Measurements from ENCODE around the gene SPRR3. TPM values are rescaled to one million over a fixed set of nuclear protein-coding genes. Genes with fewer than 3 reads are reported as not detected.

SPRR3 gene
- total RNA-seq, 2 experiments from 2014 or later, result not detected

GRCh38 chr1:152965853-152966252 lies 35.7 kb upstream of the SPRR3 start:
- TF ChIP-seq, protein P1, sequence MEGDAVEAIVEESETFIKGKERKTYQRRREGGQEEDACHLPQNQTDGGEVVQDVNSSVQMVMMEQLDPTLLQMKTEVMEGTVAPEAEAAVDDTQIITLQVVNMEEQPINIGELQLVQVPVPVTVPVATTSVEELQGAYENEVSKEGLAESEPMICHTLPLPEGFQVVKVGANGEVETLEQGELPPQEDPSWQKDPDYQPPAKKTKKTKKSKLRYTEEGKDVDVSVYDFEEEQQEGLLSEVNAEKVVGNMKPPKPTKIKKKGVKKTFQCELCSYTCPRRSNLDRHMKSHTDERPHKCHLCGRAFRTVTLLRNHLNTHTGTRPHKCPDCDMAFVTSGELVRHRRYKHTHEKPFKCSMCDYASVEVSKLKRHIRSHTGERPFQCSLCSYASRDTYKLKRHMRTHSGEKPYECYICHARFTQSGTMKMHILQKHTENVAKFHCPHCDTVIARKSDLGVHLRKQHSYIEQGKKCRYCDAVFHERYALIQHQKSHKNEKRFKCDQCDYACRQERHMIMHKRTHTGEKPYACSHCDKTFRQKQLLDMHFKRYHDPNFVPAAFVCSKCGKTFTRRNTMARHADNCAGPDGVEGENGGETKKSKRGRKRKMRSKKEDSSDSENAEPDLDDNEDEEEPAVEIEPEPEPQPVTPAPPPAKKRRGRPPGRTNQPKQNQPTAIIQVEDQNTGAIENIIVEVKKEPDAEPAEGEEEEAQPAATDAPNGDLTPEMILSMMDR (IDR thresholded peaks at IDR 0.05), result no peak
- no peaks in the 10 kb centered on the region for H3K36me3 Mint-ChIP-seq (ENCODE audit: low read depth)
- ChIA-PET POLR2A (no interaction called here), CTCF (no interaction called here)
- no peaks in the 10 kb centered on the region for H3K9me3 Mint-ChIP-seq
- ATAC-seq (no peak), DNase-seq (no peak)
- intact Hi-C loops (cut with micrococcal nuclease), result no loop called here
- H3K27ac Mint-ChIP-seq, result no peak overlapping the region
- H3K4me3 Mint-ChIP-seq, result no peak overlapping the region
- H3K4me1 Mint-ChIP-seq (ENCODE audit: low read depth), result no peaks in the 10 kb centered on the region
- peaks cover 7% of the 10 kb centered on the region for H3K27me3 Mint-ChIP-seq

DNA sequence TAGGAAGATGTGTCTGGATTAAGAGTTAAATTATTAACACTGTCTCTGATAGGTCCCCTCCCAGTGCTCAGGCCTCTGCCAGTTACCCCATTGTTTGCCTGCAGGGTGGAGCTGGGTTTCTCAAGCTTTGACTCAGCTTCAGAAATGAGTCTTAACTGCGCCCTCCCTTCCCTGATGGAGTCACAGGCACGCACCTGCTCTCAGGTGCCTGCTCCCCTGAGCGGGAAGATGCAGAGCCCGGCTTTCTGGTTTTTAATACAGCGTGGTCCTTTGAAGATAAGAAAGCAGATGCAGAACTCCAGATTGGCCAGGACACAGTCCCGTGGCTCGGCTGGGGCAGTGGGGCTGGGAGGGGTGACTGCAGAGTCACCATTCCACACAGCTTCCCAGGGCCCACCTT lies 34.3 kb upstream of the SPRR3 start:
- CTCF ChIA-PET, result no interaction called here
- no peaks in the 10 kb centered on the region for H3K4me1 Mint-ChIP-seq (ENCODE audit: low read depth)
- no peak overlapping the region for H3K27ac Mint-ChIP-seq
- no peaks in the 10 kb centered on the region for H3K36me3 Mint-ChIP-seq (ENCODE audit: low read depth)
- POLR2A ChIA-PET, result no interaction called here
- H3K4me3 Mint-ChIP-seq, result no peak overlapping the region
- H3K27me3 Mint-ChIP-seq, result peaks cover 11% of the 10 kb centered on the region
- intact Hi-C loops (cut with micrococcal nuclease), result no loop called here
- no peaks in the 10 kb centered on the region for H3K9me3 Mint-ChIP-seq
- no peak for ATAC-seq
- TF ChIP-seq, protein P1 (IDR thresholded peaks at IDR 0.05), result no peak
- DNase-seq, result no peak

GRCh38 chr1:152968248-152968647 lies 33.3 kb upstream of the SPRR3 start:
- Mint-ChIP-seq H3K27me3 (peaks cover 14% of the 10 kb centered on the region), H3K9me3 (no peaks in the 10 kb centered on the region), H3K36me3 (ENCODE audit: low read depth) (no peaks in the 10 kb centered on the region), H3K4me1 (ENCODE audit: low read depth) (no peaks in the 10 kb centered on the region), H3K4me3 (no peak overlapping the region), H3K27ac (no peak overlapping the region)
- CTCF ChIA-PET, result no interaction called here
- TF ChIP-seq, protein P1 (IDR thresholded peaks at IDR 0.05), result no peak
- no peak for ATAC-seq
- intact Hi-C loops (cut with micrococcal nuclease), result no loop called here
- no peak for DNase-seq
- POLR2A ChIA-PET, result no interaction called here

GRCh38 chr1:152969036-152969435 lies 32.5 kb upstream of the SPRR3 start:
- no peaks in the 10 kb centered on the region for H3K4me1 Mint-ChIP-seq (ENCODE audit: low read depth)
- H3K27ac Mint-ChIP-seq, result no peak overlapping the region
- TF ChIP-seq, protein P1 (IDR thresholded peaks at IDR 0.05), result no peak
- ATAC-seq, result no peak
- H3K9me3 Mint-ChIP-seq, result no peaks in the 10 kb centered on the region
- no peak overlapping the region for H3K4me3 Mint-ChIP-seq
- intact Hi-C loops (cut with micrococcal nuclease), result no loop called here
- H3K36me3 Mint-ChIP-seq (ENCODE audit: low read depth), result no peaks in the 10 kb centered on the region
- ChIA-PET CTCF (no interaction called here), POLR2A (no interaction called here)
- peaks cover 15% of the 10 kb centered on the region for H3K27me3 Mint-ChIP-seq
- no peak for DNase-seq

DNA sequence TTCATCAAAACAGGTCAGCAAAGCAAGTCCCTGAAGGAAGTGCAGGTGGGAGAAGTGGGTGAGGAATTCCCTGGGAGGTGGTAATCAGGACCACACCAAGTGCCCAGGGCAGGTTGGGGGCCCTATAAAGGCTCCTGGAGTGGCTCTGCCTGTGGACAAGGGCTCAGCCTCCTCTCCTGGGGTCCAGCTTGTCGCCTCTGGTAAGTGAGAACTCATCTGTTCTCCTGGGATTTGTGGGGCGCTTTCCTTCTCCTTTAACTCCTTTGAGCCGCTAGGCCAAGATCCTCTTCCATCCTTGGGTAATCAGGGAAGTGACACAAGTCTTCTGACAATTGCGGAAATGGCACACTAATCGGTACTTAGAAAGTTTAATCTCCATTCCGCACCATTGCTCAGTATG lies 31.1 kb upstream of the SPRR3 start, which contains the start of gene SPRR4:
TSS of gene SPRR4 (plus strand) at position 154 of the 400 bp plus-strand sequence. CDS start 1,243 bp downstream, outside the sequence.
- H3K27ac Mint-ChIP-seq, result no peak within 1 kb of the TSS
- H3K36me3 Mint-ChIP-seq (ENCODE audit: low read depth), result no peaks in the 10 kb centered on the region
- no peak for ATAC-seq
- peaks cover 10% of the 10 kb centered on the region for H3K27me3 Mint-ChIP-seq
- no peaks in the 10 kb centered on the region for H3K4me1 Mint-ChIP-seq (ENCODE audit: low read depth)
- TF ChIP-seq, protein P1 (IDR thresholded peaks at IDR 0.05), result no peak
- POLR2A ChIA-PET, result no interaction called here
- no peak for DNase-seq
- intact Hi-C loops (cut with micrococcal nuclease), result no loop called here
- CTCF ChIA-PET, result no interaction called here
- no peak within 1 kb of the TSS for H3K4me3 Mint-ChIP-seq
- no peaks in the 10 kb centered on the region for H3K9me3 Mint-ChIP-seq
